ENCODE measurements around the gene TAS2R31. TPM values are rescaled to one million over a fixed set of nuclear protein-coding genes. Genes with fewer than 3 reads are reported as not detected.
"Not testable (repeated sequence)": the region's sequence is repeated elsewhere in the genome, so short reads cannot be mapped to it uniquely, and the experiment has no call there.

TAS2R31 gene
- polyA plus RNA-seq, 3 donors = 0.29 TPM; not detected in 2

- Histone ChIP-seq H3K9me3 (replicated peaks in 1 of 2; ENCODE audit: control insufficient read depth in 1 of 2, insufficient read depth in 1 of 2, low read length in 2 of 2) (no peaks in the 10 kb centered on the region), H3K27ac (ENCODE audit: low read depth in 1 of 2, low read length in 2 of 2) (no peak overlapping the region), H3K36me3 (replicated peaks in 1 of 2; ENCODE audit: control insufficient read depth in 1 of 2, insufficient read depth in 2 of 2, low read length in 2 of 2) (no peaks in the 10 kb centered on the region), H4K20me1 (ENCODE audit: insufficient read depth, low read length) (no peaks in the 10 kb centered on the region), H3K27me3 (ENCODE audit: control insufficient read depth in 2 of 2, insufficient read depth in 2 of 2, low read length in 2 of 2) (no peaks in the 10 kb centered on the region), H3K4me3 (replicated peaks in 1 of 3; ENCODE audit: low read depth in 2 of 3, low read length in 3 of 3) (no peak overlapping the region), H3K79me2 (ENCODE audit: insufficient read depth, low read length) (no peaks in the 10 kb centered on the region), H2AFZ (ENCODE audit: insufficient read depth, low read depth, low read length, poor library complexity, severe bottlenecking) (no peak overlapping the region), H3K9ac (ENCODE audit: insufficient read depth, low read length, poor library complexity, severe bottlenecking) (no peak overlapping the region), H3K4me1 (ENCODE audit: control insufficient read depth in 1 of 2, insufficient read depth in 2 of 2, low read length in 2 of 2) (no peaks in the 10 kb centered on the region), H3K4me2 (replicated peaks; ENCODE audit: extremely low read depth, low read length, poor library complexity, severe bottlenecking) (no peak overlapping the region)
- Mint-ChIP-seq H3K27me3 (ENCODE audit: low read depth in 3 of 3) (no peaks in the 10 kb centered on the region), H3K27ac (no peak overlapping the region), H3K9me3 (peaks cover 0 to 9% (median 1%) of the 10 kb centered on the region in 7 donors), H3K4me1 (no peaks in the 10 kb centered on the region), H3K4me3 (no peak overlapping the region), H3K36me3 (peaks cover 2 to 4% of the 10 kb centered on the region in 2 donors)
- no peak for DNase-seq
- no peak for TF ChIP-seq CTCF (IDR thresholded peaks at IDR 0.05)
- 50% methylated on average over 2 of the region's 2 CpGs for WGBS (ENCODE audit: insufficient coverage)
- intact Hi-C loops (cut with micrococcal nuclease) = no loop called here
Observed at GRCh38 chr12:11067514-11067913, 36.3 kb upstream of the TAS2R31 start.

- H3K36me3 ChIP-seq (replicated peaks in 1 of 2; ENCODE audit: control insufficient read depth in 1 of 2, insufficient read depth in 2 of 2, low read length in 2 of 2); H3K27me3 ChIP-seq (ENCODE audit: control insufficient read depth in 2 of 2, insufficient read depth in 2 of 2, low read length in 2 of 2); DNase-seq; H2AFZ ChIP-seq (ENCODE audit: insufficient read depth, low read depth, low read length, poor library complexity, severe bottlenecking); H3K4me3 ChIP-seq (replicated peaks in 1 of 3; ENCODE audit: low read depth in 2 of 3, low read length in 3 of 3); H3K27me3 Mint-ChIP-seq (ENCODE audit: low read depth in 3 of 3); intact Hi-C loops (cut with micrococcal nuclease); H3K9me3 Mint-ChIP-seq; H3K27ac Mint-ChIP-seq; H3K4me2 ChIP-seq (replicated peaks; ENCODE audit: extremely low read depth, low read length, poor library complexity, severe bottlenecking); H3K79me2 ChIP-seq (ENCODE audit: insufficient read depth, low read length); H3K4me1 ChIP-seq (ENCODE audit: control insufficient read depth in 1 of 2, insufficient read depth in 2 of 2, low read length in 2 of 2); H4K20me1 ChIP-seq (ENCODE audit: insufficient read depth, low read length); H3K9ac ChIP-seq (ENCODE audit: insufficient read depth, low read length, poor library complexity, severe bottlenecking); H3K9me3 ChIP-seq (replicated peaks in 1 of 2; ENCODE audit: control insufficient read depth in 1 of 2, insufficient read depth in 1 of 2, low read length in 2 of 2); H3K4me3 Mint-ChIP-seq; H3K27ac ChIP-seq (ENCODE audit: low read depth in 1 of 2, low read length in 2 of 2); H3K36me3 Mint-ChIP-seq; H3K4me1 Mint-ChIP-seq: not testable (repeated sequence)
- WGBS (ENCODE audit: insufficient coverage) = no CpG with 5 or more reads among the region's 1 CpG
Observed at GRCh38 chr12:11062194-11062593, 31.0 kb upstream of the TAS2R31 start, which contains the start of gene TAS2R46. Gene TAS2R46, minus strand, starts transcription at chr12:11062294. Its CDS starts 0 bp downstream, at chr12:11062294.
